Iris pigment epithelial cell (primary cell): ENCODE data around the gene SUPT4H1.
A peak's percentile ranks its signal among the peaks of the same experiment; 100 is the strongest.
"Not testable (repeated sequence)": the region's sequence is repeated elsewhere in the genome, so short reads cannot be mapped to it uniquely, and the experiment has no call there.

Experiments used
- DNase-seq: peaks from one replicate; pipeline ENCODE4 v3.0.0-alpha.2; 2011; ENCODE audit warnings: low read depth

SUPT4H1 gene

DNA sequence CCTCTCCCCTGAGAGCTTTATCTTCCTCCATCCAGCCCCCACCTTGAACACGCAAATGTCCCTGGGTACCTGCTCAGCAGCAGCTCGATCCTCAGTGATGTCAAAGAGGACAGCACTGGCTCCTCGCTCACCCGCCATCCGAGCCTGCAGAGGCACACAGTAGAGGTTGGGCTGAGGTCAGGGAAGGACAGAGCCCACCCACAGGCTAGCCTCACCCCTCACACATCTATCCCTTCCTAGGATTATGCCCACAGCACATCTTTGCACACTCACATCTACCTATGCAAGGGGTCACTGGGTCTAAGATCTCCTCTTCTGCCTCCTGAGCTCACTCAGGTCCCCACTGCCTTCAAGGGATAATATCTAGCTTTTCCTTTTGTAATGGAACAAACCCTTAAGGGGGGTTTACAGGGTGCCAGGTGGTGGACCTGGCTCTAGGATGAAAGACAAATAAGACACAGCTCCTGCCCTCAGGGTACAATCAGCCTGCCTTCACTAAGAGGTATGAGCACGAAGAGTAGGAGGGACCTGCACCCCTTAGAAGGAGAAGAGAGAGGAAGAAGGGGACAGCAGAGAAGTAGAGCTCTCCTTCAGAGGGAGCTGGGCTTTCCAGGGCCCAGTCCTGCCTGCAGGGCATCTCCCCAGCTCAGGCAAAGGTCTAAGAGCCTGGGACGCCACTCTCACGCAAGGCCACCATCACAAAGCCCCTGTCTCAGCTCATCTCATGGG is 11.6 kb upstream of the SUPT4H1 start:
- DNase-seq, result no peak

GRCh38 chr17:58362368-58363014 is 10.5 kb upstream of the SUPT4H1 start:
- no peak for DNase-seq

GRCh38 chr17:58360296-58361063 is 8.5 kb upstream of the SUPT4H1 start:
- no peak for DNase-seq

GRCh38 chr17:58358408-58359172 is 6.6 kb upstream of the SUPT4H1 start:
- no peak for DNase-seq

GRCh38 chr17:58357312-58358297 is 5.6 kb upstream of the SUPT4H1 start:
- DNase-seq, result no peak

DNA sequence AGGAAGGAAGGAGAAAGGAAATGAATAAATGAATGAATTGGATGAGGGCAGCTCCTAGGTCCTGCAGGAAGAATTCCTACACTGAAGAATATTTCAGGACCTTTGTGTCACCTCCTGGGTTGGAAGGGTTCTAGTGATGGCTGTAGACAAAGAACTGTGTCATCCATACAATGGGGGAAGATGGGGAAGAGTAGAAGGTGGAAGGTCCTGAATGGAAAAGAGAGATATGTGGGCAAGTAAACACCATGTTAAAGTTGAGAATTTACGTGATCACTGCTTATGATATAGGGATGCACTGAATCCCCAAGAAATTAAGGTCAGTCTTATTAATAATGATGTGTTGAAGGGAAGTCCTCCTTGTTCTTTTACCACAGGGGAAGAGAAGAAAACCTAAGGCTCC is 4.2 kb upstream of the SUPT4H1 start:
- no peak for DNase-seq

DNA sequence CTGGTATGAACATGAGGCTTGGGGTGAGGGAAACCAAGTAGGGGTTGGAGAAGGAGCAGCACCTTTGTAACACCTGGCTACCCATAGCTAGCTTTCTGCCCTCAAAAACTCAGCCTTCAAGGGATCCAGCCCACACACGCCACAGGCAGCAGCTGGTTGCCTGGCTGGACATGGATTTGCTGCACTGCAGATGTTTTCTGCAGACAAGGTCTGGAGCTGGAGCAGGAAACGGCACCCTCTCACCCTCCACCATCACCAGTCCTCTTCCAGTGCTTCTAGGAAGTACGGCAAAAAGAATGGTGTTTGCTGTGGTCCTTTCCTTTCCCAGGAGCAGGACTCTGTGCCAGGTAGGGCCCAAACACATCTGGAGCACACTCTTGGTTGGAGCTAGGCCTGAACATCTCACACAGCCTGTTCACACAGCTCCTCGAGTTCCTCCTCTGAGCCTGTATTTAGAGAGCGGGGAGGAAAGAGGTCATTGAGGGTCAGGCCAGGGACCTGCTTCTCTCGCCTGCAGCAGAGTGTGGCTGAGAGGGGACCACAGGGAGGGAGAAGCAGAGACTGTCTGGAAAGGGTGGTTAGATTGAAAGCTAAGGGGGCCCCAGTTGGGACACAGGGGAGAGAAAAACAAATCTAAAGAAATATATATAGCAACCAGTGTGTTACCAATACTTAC is 2.7 kb upstream of the SUPT4H1 start:
- no peak for DNase-seq

- DNase-seq, result no peak
Observed at GRCh38 chr17:58353389-58353825, 1.4 kb upstream of the SUPT4H1 start.

GRCh38 chr17:58352596-58353388 is 791 bp upstream of the SUPT4H1 start:
- peak; percentile 51 for DNase-seq

GRCh38 chr17:58351182-58351581 is 819 bp downstream of the SUPT4H1 start:
- DNase-seq, result no peak

DNA sequence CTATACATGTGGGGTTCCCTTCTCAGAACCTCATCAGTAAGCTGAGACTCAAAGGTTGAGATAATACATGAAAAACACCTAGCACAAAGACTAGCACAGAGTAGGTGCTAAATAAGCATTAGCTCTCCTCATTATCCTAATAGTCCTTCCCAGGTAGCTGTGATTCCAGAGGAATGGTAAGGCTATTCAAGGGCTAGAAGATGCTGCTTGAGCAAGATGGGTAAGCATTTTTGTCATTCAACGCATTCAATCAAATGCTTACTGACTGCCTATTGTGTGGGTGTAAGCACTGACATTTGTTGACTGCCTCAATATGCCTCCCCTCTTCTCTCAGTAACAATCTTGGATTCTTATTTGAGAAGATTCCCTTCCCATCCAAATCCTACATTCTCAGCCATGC is 4.0 kb downstream of the SUPT4H1 start:
- DNase-seq, result no peak

GRCh38 chr17:58345500-58345899 is 6.5 kb downstream of the SUPT4H1 start:
- DNase-seq, result no peak

- DNase-seq, result no peak
Observed at GRCh38 chr17:58344791-58345157, 7.2 kb downstream of the SUPT4H1 start.

GRCh38 chr17:58344047-58344790 is 7.8 kb downstream of the SUPT4H1 start:
- peak; percentile 47 for DNase-seq

DNA sequence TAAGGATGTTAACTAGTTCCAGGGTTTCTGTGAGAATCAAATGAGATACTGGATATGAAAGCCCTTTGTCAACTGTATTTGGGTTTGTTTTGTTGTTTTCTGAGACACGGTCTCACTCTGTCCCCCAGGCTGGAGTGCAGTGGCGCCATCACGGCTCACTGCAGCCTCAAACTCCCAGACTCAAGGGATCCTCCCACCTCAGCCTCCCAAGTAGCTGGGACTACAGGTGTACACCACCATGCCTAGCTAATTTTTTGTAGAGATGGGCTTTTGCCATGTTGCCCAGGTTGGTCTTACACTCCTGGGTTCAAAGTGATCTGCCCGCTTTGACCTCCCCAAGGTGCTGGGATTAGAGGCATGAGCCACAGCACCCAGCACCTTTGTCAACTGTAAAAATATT is 8.9 kb downstream of the SUPT4H1 start:
- no peak for DNase-seq

DNA sequence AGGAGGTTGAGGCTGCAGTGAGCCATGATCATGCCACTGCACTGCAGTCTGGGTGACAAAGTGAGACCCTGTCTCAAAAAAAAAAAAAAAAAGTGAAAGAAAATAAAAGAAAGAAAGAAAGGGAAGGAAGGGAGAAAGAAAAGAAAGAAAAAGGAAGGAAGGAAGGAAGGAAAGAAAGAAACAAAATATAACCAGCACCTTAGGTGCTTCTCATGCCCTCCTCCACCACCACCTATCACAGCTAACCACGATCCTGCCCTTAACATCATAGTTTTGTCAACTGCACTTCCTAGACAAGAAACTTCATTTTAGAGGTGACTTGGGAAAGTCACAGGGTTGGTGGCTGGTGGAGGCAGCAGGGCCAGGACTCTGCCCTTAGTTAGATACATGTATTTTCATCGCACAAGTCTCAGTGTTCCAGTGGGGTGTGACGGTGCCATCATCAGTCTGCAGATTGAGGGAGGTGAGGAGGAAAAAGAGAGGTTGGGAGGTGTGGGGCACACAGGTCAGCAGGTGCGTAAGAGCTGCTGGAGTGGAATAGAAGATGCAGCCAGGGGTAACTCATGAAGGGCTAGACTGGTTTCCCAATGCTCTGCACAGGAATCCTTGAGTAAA is 10.0 kb downstream of the SUPT4H1 start:
- DNase-seq, result no peak

DNA sequence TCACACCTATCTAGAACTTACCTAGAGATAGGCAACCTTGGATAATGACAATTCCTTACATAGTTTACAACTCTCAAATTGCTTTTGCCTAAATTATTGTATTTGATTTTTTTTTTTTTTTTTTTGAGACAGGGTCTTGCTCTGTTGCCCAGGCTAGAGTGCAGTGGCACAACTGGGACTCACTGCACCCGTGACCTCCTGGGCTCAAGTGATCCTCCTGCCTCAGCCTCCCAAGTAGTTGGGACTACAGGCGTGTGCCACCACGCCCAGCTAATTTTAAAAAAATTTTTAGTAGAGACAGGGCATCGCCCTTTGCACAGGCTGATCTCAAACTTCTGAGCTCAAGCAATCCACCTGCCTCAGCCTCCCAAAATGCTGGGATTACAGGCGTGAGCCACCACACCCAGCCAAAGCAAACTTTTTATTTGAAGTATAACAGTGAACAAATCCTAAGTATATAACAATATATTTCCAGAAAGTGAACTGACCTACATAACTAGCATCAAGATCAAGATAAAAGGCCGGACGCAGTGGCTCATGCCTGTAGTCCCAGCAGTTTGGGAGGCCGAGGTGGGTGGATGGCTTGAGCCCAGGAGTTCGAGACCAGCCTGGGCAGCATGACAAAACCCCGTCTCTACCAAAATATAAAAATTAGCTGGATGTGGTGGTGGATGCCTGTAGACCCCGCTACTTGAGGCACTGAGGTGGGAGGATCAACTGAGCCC is 10.7 kb downstream of the SUPT4H1 start:
- not testable (repeated sequence) for DNase-seq

DNA sequence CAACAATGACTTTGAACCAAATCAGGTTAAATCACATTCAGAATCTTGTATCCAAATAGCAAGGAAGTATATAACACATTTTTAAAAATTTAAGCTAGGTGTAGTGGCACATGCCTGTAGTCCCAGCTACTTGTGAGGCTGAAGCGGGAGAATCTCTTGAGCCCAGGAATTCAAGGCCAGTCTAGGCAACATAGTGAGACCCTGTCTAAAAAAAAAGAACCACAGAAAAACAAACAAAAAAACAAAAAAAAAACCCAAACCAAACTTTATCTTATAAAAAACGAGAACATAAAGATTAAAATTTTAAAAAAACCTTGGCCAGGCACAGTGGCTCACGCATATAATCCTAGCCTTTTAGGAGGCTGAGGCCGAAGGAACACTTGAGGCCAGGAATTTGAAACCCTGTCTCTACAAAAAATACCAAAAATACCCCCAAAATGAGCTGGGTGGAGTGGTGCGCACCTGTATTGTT is 11.6 kb downstream of the SUPT4H1 start:
- DNase-seq, result no peak
